Endodermal cell (in vitro differentiated cells): ENCODE measurements around the gene TTC8. TPM values are rescaled to one million over a fixed set of nuclear protein-coding genes. Genes with fewer than 3 reads are reported as not detected.

Source experiments
- DNase-seq: peaks from one replicate; pipeline ENCODE4 v3.0.0-alpha.2; 2017
- H3K27ac ChIP-seq: 2 replicates; pipeline ENCODE4 v1.5.1; 2013; ENCODE audit warnings: mild to moderate bottlenecking, low read depth, low read length, moderate library complexity
- H3K27me3 ChIP-seq: 2 replicates; pipeline ENCODE4 v1.6.1; 2013; ENCODE audit warnings: mild to moderate bottlenecking, low read length, moderate library complexity; ENCODE audit not compliant: insufficient read depth, control insufficient read depth, poor library complexity, severe bottlenecking
- H3K36me3 ChIP-seq: 2 replicates; pipeline ENCODE4 v1.7.0; 2013; ENCODE audit warnings: mild to moderate bottlenecking, low read length, moderate library complexity; ENCODE audit not compliant: control insufficient read depth, insufficient read depth
- H3K4me1 ChIP-seq: one replicate; pipeline ENCODE4 v1.7.0; 2013; ENCODE audit warnings: low read length; ENCODE audit not compliant: control insufficient read depth, insufficient read depth
- H3K4me3 ChIP-seq: 2 replicates; pipeline ENCODE4 v1.5.1; 2013; ENCODE audit warnings: mild to moderate bottlenecking, low read length, moderate library complexity
- H3K9ac ChIP-seq: 2 replicates; pipeline ENCODE4 v1.6.1; 2013; ENCODE audit warnings: mild to moderate bottlenecking, low read length, moderate library complexity; ENCODE audit not compliant: poor library complexity, severe bottlenecking; ENCODE audit errors: extremely low read depth
- H3K9me3 ChIP-seq: 2 replicates; pipeline ENCODE4 v1.6.1; 2013; ENCODE audit warnings: mild to moderate bottlenecking, low read length, moderate library complexity; ENCODE audit not compliant: control insufficient read depth
- H3K27ac Mint-ChIP-seq: 2 replicates; pipeline ENCODE4 v1.8.0; 2020; ENCODE audit warnings: mixed read lengths
- H3K27me3 Mint-ChIP-seq: 2 replicates; pipeline ENCODE4 v1.8.0; 2021; ENCODE audit warnings: mild to moderate bottlenecking, mixed read lengths; ENCODE audit not compliant: insufficient read depth
- H3K36me3 Mint-ChIP-seq: 2 replicates; pipeline ENCODE4 v1.8.0; 2020; ENCODE audit warnings: low read depth, mixed read lengths
- H3K4me1 Mint-ChIP-seq: 2 replicates; pipeline ENCODE4 v1.8.0; 2020; ENCODE audit warnings: mixed read lengths
- H3K4me3 Mint-ChIP-seq: 2 replicates; pipeline ENCODE4 v1.8.0; 2020; ENCODE audit warnings: mild to moderate bottlenecking, moderate library complexity, mixed read lengths
- H3K9me3 Mint-ChIP-seq: 2 replicates; pipeline ENCODE4 v1.8.0; 2020; ENCODE audit warnings: mild to moderate bottlenecking, mixed read lengths
- WGBS, 2 experiments: methylation state at CpG; one replicate each; pipeline versions ENCODE4 v1.1.5 to v1.1.7; 2013; ENCODE audit warnings: missing lambda C conversion rate in 2 of 2, mixed read lengths in 1 of 2; ENCODE audit not compliant: insufficient coverage in 1 of 2, insufficient read length in 1 of 2; 5-methylcytosine and 5-hydroxymethylcytosine counted together
- total RNA-seq, 2 donors: library from RNA; stranded (reverse); fragmentation: NEBNext Ultra II Directional in 1 of 2; extraction: Animal tissue kit (Norgen Biotek cat#: 25700) in 1 of 2; gene quantifications; 2 replicates in 1 of 2; 3 replicates in 1 of 2; pipeline ENCODE4 v1.2.1, GENCODE V29; 2021
- TF ChIP-seq, protein P1 (sequence below): fragments of 200-600 bp; sonication (generic); conservative IDR thresholded peaks from 2 replicates; pipeline ENCODE4 v1.5.0; 2021; ENCODE audit warnings: antibody characterized with exemption, mild to moderate bottlenecking

The TTC8 gene
- total RNA-seq, 2 donors from 2014 or later: 25.6 to 33.4 TPM

DNA sequence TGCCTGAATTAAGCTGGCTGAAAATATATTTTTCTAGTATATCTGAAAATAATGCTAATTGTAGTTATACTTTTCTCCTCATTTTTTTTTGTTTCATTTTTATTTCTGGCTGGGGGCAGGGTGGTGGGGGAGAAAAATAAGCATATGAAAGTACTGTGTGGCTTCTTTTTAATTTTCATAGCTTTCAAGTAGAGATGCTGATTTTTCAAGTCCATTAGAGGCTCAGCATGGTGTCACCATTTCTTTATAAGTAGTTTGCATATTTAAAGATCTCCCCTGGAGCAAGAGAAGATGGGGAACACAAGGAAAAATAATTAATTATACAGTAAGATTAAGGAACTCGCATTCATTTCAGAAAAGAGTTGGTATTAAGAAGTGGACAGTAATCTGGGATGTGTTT is 27.1 kb downstream of the TTC8 start:
- TF ChIP-seq, protein P1, sequence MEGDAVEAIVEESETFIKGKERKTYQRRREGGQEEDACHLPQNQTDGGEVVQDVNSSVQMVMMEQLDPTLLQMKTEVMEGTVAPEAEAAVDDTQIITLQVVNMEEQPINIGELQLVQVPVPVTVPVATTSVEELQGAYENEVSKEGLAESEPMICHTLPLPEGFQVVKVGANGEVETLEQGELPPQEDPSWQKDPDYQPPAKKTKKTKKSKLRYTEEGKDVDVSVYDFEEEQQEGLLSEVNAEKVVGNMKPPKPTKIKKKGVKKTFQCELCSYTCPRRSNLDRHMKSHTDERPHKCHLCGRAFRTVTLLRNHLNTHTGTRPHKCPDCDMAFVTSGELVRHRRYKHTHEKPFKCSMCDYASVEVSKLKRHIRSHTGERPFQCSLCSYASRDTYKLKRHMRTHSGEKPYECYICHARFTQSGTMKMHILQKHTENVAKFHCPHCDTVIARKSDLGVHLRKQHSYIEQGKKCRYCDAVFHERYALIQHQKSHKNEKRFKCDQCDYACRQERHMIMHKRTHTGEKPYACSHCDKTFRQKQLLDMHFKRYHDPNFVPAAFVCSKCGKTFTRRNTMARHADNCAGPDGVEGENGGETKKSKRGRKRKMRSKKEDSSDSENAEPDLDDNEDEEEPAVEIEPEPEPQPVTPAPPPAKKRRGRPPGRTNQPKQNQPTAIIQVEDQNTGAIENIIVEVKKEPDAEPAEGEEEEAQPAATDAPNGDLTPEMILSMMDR: no peak
- DNase-seq: no peak

DNA sequence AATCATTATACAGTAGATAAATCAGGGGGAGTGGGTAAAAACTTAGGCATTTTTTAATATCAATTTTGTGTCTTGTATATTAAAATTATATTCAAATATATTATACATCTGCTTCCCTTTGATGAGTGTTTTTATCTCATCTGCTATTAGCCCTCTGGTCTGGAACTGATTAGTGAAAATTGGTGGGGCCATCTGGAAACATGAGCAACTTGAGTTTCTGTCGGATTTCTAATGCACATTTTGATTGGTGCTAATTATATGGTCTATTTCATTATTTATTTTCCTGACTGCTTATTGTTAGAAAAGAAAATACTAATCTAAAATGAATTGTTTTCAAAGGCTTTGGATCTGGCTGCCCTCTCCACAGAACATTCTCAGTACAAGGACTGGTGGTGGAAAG is 28.2 kb downstream of the TTC8 start:
- Mint-ChIP-seq H3K27ac (no peak overlapping the region), H3K36me3 (peaks cover 20% of the 10 kb centered on the region), H3K9me3 (no peaks in the 10 kb centered on the region), H3K27me3 (no peaks in the 10 kb centered on the region), H3K4me1 (peaks cover 11% of the 10 kb centered on the region), H3K4me3 (no peak overlapping the region)
- no peak for DNase-seq
- H3K36me3 ChIP-seq: peaks cover 21% of the 10 kb centered on the region
- H3K9ac ChIP-seq: no peak overlapping the region
- WGBS, 2 experiments: 63% methylated on average over 1 of the region's 1 CpG; no CpG with 5 or more reads in 1 of the 2 experiments
- no peaks in the 10 kb centered on the region for H3K9me3 ChIP-seq
- no peaks in the 10 kb centered on the region for H3K27me3 ChIP-seq
- no peaks in the 10 kb centered on the region for H3K4me1 ChIP-seq
- H3K4me3 ChIP-seq: no peak overlapping the region
- H3K27ac ChIP-seq: no peak overlapping the region
- TF ChIP-seq, protein P1: no peak

More for the DNA sequence above, 27.1 kb downstream of the TTC8 start:
- Histone ChIP-seq H3K9me3 (no peaks in the 10 kb centered on the region), H3K27me3 (no peaks in the 10 kb centered on the region), H3K4me1 (no peaks in the 10 kb centered on the region), H3K27ac (no peak overlapping the region), H3K4me3 (no peak overlapping the region), H3K9ac (no peak overlapping the region), H3K36me3 (peaks cover 21% of the 10 kb centered on the region)
- Mint-ChIP-seq H3K27me3 (no peaks in the 10 kb centered on the region), H3K4me3 (no peak overlapping the region), H3K27ac (no peak overlapping the region), H3K9me3 (no peaks in the 10 kb centered on the region), H3K4me1 (peaks cover 11% of the 10 kb centered on the region), H3K36me3 (peaks cover 15% of the 10 kb centered on the region)
- WGBS, 2 experiments: 53 to 80% methylated on average over 1 of the region's 1 CpG

DNA sequence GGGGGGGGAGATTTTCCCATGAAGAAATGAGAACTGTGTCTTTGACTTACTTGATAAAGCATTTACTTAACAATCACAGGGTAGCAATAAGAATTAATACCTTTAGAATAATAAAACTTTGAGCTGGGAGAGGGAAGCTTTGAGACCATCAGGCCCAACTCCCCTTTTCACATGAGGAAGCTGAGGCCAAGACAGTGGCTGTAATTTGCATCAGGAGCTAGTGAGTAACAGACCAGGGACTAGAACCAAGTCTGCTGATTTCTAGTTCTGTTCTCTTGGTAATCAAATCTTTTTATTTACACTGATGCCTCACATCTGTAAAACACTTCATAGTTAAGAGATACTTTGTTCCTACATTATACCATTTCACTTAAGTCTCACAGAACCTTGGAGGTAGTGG is 28.7 kb downstream of the TTC8 start:
- no peak overlapping the region for H3K9ac ChIP-seq
- H3K4me3 Mint-ChIP-seq: no peak overlapping the region
- no peak for DNase-seq
- TF ChIP-seq, protein P1: no peak
- H3K36me3 Mint-ChIP-seq: peaks cover 24% of the 10 kb centered on the region
- H3K27me3 Mint-ChIP-seq: no peaks in the 10 kb centered on the region
- H3K9me3 Mint-ChIP-seq: no peaks in the 10 kb centered on the region
- H3K4me1 Mint-ChIP-seq: peaks cover 11% of the 10 kb centered on the region
- no peak overlapping the region for H3K27ac Mint-ChIP-seq
- H3K27ac ChIP-seq: no peak overlapping the region
- H3K27me3 ChIP-seq: no peaks in the 10 kb centered on the region
- no peaks in the 10 kb centered on the region for H3K4me1 ChIP-seq
- peaks cover 21% of the 10 kb centered on the region for H3K36me3 ChIP-seq
- no peak overlapping the region for H3K4me3 ChIP-seq
- no peaks in the 10 kb centered on the region for H3K9me3 ChIP-seq
